ENCODE data around the gene VWDE.

VWDE gene

GRCh38 chr7:12287901-12288300 lies 115.8 kb downstream of the VWDE start:
- DNase-seq (ENCODE audit: low spot score), result no peak

- DNase-seq (ENCODE audit: low spot score), result peak; percentile 34
Observed at GRCh38 chr7:12281038-12281437, 122.6 kb downstream of the VWDE start.

All from kidney tubule cell (primary cell).